AG09319 (cell line): ENCODE measurements around the gene TOMM20.

Experiments used
- DNase-seq: peaks from one replicate; pipeline ENCODE4 v3.0.0-alpha.2; 2010; ENCODE audit warnings: low read depth; ENCODE audit errors: extremely low read depth
- CTCF ChIP-seq: IDR thresholded peaks from 2 replicates; pipeline ENCODE4 v1.5.1; 2011; ENCODE audit warnings: low read depth, mild to moderate bottlenecking, inconsistent platforms, low read length, moderate library complexity

The TOMM20 gene

GRCh38 chr1:235136111-235136510 lies 7.5 kb upstream of the TOMM20 start:
- TF ChIP-seq CTCF, result no peak
- DNase-seq, result no peak

- DNase-seq, result no peak
- no peak for TF ChIP-seq CTCF
These were observed 5.5 kb upstream of the TOMM20 start for GRCh38 chr1:235134171-235134570.

GRCh38 chr1:235133086-235133485 lies 4.4 kb upstream of the TOMM20 start:
- TF ChIP-seq CTCF, result no peak
- no peak for DNase-seq

GRCh38 chr1:235131961-235132360 lies 3.3 kb upstream of the TOMM20 start:
- no peak for TF ChIP-seq CTCF
- no peak for DNase-seq

- no peak for DNase-seq
- no peak for TF ChIP-seq CTCF
These were observed 2.2 kb upstream of the TOMM20 start for GRCh38 chr1:235130766-235131270.

GRCh38 chr1:235129774-235130570 lies 1.3 kb upstream of the TOMM20 start:
- no peak for DNase-seq
- TF ChIP-seq CTCF, result no peak

- no peak for TF ChIP-seq CTCF
- DNase-seq, result no peak
These were observed 743 bp downstream of the TOMM20 start for GRCh38 chr1:235127732-235128455.
